MCF 10A (cell line): ENCODE results near the gene PHYHIPL. TPM values are rescaled to one million over a fixed set of nuclear protein-coding genes. Genes with fewer than 3 reads are reported as not detected.

Experiments used
- BruUV-seq: library from RNA; stranded (reverse); fragments of 400-500 nt; replicated peaks from 2 replicates; lab custom pipeline; 2021; lab: Mats Ljungman, UMichigan
- CTCF ChIA-PET: fragments of 300-600 bp; sonication (Branson Sonifier 250); formaldehyde crosslinking; extraction: SDS; loops from one replicate; lab custom pipeline; 2021; ENCODE audit warnings: antibody characterized with exemption, inconsistent platforms; lab: Yijun Ruan, JAX
- POLR2A ChIA-PET: fragments of 300-600, 350-650 bp; sonication (Branson Sonifier 250); formaldehyde crosslinking; extraction: SDS; loops from one replicate; lab custom pipeline; 2020; ENCODE audit warnings: antibody characterized with exemption, inconsistent platforms; lab: Yijun Ruan, JAX
- DNase-seq: peaks from one replicate; pipeline ENCODE4 v3.0.0-alpha.2; 2018; ENCODE audit not compliant: unreplicated experiment
- H3K27ac Mint-ChIP-seq: one replicate; pipeline ENCODE4 v1.8.0; 2022; ENCODE audit warnings: mild to moderate bottlenecking, low read depth, mixed read lengths; ENCODE audit not compliant: unreplicated experiment
- H3K27me3 Mint-ChIP-seq: one replicate; pipeline ENCODE4 v1.8.0; 2022; ENCODE audit warnings: mixed read lengths; ENCODE audit not compliant: insufficient read depth, unreplicated experiment
- H3K36me3 Mint-ChIP-seq: one replicate; pipeline ENCODE4 v1.8.0; 2022; ENCODE audit warnings: mild to moderate bottlenecking, moderate library complexity, mixed read lengths; ENCODE audit not compliant: insufficient read depth, unreplicated experiment
- H3K4me1 Mint-ChIP-seq: one replicate; pipeline ENCODE4 v1.8.0; 2022; ENCODE audit warnings: mixed read lengths; ENCODE audit not compliant: insufficient read depth, unreplicated experiment
- H3K4me3 Mint-ChIP-seq: one replicate; pipeline ENCODE4 v1.8.0; 2022; ENCODE audit warnings: mild to moderate bottlenecking, moderate library complexity, mixed read lengths; ENCODE audit not compliant: unreplicated experiment
- H3K9me3 Mint-ChIP-seq: one replicate; pipeline ENCODE4 v1.8.0; 2022; ENCODE audit warnings: mixed read lengths; ENCODE audit not compliant: unreplicated experiment
- intact Hi-C: fragments of 100-400 bp; cut with micrococcal nuclease; formaldehyde crosslinking; loops from 2 replicates; pipeline ENCODE4 v1.14.1; 2022
- total RNA-seq: library from RNA; stranded (reverse); gene quantifications from 2 replicates; pipeline ENCODE4 v1.2.3, GENCODE V29; 2022
- TF ChIP-seq, protein P1 (sequence below): fragments of 200-600 bp; IDR thresholded peaks from one replicate; pipeline ENCODE4 v1.8.0; 2022; ENCODE audit warnings: antibody characterized with exemption, mild to moderate bottlenecking; ENCODE audit not compliant: unreplicated experiment

PHYHIPL gene
- total RNA-seq, 1 experiment from 2014 or later: not detected

DNA sequence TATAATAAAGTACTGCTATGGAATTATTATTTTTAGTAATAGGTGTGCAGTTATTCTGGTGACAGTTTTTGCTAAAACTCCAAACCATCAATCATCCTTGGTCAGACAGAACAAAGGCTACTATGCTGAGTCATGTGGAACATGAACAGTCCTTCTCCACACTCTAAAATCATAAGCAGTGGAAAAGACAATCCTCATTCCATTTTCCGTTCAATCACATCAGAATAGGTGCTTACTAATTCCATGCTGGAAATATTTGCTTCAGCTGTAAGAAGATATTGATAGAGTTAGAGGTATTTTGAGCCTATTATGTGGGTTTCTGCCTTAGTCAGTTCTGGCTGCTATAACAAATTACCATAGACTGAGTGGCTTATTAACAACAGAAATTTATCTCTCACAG lies 103.0 kb downstream of the PHYHIPL start:
- Mint-ChIP-seq H3K4me3 (no peak overlapping the region), H3K4me1 (no peaks in the 10 kb centered on the region), H3K27ac (no peak overlapping the region), H3K9me3 (no peaks in the 10 kb centered on the region), H3K36me3 (no peaks in the 10 kb centered on the region), H3K27me3 (peaks cover 34% of the 10 kb centered on the region)
- ChIA-PET POLR2A (no interaction called here), CTCF (interaction anchor here (0.6 kb wide), 1 partner anchor 79 kb away, joined by 3 read pairs; no protein-coding TSS in a partner anchor)
- DNase-seq: no peak
- intact Hi-C loops: no loop called here
- TF ChIP-seq, protein P1, sequence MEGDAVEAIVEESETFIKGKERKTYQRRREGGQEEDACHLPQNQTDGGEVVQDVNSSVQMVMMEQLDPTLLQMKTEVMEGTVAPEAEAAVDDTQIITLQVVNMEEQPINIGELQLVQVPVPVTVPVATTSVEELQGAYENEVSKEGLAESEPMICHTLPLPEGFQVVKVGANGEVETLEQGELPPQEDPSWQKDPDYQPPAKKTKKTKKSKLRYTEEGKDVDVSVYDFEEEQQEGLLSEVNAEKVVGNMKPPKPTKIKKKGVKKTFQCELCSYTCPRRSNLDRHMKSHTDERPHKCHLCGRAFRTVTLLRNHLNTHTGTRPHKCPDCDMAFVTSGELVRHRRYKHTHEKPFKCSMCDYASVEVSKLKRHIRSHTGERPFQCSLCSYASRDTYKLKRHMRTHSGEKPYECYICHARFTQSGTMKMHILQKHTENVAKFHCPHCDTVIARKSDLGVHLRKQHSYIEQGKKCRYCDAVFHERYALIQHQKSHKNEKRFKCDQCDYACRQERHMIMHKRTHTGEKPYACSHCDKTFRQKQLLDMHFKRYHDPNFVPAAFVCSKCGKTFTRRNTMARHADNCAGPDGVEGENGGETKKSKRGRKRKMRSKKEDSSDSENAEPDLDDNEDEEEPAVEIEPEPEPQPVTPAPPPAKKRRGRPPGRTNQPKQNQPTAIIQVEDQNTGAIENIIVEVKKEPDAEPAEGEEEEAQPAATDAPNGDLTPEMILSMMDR: no peak
- no TSS peak for BruUV-seq

DNA sequence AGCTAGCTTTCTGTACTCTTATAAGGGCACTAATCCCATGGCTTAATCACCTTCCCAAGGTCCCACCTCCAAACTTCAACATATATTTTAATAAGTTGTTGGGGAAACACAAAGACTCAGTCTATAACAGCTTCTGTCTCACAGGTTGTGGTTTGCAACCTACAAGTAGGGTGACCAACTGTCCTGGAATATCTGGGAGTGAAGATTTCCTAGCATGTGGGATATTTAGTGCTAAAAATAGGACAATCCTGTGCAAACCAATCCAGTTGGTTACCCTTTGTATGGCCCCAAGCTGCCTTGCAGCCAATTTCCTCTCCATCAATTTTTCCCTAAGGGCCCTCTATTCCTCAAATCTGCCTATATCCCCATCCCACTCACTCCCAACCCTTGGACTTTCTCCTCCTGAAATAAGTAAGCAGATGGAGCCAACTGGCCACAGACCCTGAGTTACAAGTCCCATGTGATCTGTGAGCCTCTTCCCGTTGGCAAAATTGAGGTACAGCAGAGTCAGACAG lies 103.6 kb downstream of the PHYHIPL start:
- ChIA-PET POLR2A (no interaction called here), CTCF (no interaction called here)
- Mint-ChIP-seq H3K27ac (no peak overlapping the region), H3K36me3 (no peaks in the 10 kb centered on the region), H3K27me3 (peaks cover 34% of the 10 kb centered on the region), H3K9me3 (no peaks in the 10 kb centered on the region), H3K4me1 (no peaks in the 10 kb centered on the region), H3K4me3 (no peak overlapping the region)
- DNase-seq: no peak
- TF ChIP-seq, protein P1: no peak
- BruUV-seq: no TSS peak
- intact Hi-C loops: no loop called here

GRCh38 chr10:59281861-59282260 lies 105.4 kb downstream of the PHYHIPL start:
- CTCF ChIA-PET: interaction anchor here (0.7 kb wide), 1 partner anchor 162 kb away, joined by 3 read pairs; no protein-coding TSS in a partner anchor
- DNase-seq: no peak
- H3K27me3 Mint-ChIP-seq: peaks cover 21% of the 10 kb centered on the region
- TF ChIP-seq, protein P1: no peak
- no TSS peak for BruUV-seq
- H3K4me1 Mint-ChIP-seq: no peaks in the 10 kb centered on the region
- H3K36me3 Mint-ChIP-seq: no peaks in the 10 kb centered on the region
- intact Hi-C loops: no loop called here
- no peak overlapping the region for H3K27ac Mint-ChIP-seq
- H3K9me3 Mint-ChIP-seq: no peaks in the 10 kb centered on the region
- H3K4me3 Mint-ChIP-seq: no peak overlapping the region
- POLR2A ChIA-PET: no interaction called here

DNA sequence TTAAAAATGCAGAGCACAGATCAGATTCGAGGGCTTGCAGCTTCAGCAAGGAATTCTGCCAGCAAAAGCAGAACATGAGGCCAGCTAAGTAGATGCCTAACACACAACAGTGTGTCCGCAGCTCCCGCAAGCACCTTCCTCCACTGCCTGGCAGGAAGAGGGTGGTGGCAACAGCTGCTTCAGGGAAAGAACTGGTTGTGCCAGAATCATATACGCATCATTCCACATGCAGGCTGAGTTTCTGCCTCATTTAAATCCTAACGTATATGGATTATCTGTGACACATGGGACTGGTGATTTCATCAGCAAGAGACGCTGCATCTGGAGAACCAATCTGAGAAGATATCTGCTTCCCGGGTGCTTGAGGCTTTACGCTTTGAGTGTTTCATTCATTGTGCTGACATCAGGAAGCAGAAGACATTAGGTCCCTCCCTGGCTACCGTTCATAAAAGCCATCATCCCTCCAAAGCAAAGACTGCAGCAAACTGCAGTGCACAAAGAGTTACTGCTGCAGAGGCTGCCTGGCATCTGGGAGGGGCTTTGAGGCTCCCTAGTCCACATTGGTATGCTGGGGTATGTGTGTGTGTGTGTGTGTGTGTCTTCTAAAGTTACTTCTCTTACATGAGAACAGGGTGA lies 107.1 kb downstream of the PHYHIPL start:
- Mint-ChIP-seq H3K27me3 (peaks cover 4% of the 10 kb centered on the region), H3K9me3 (no peaks in the 10 kb centered on the region), H3K36me3 (no peaks in the 10 kb centered on the region), H3K4me1 (no peaks in the 10 kb centered on the region), H3K27ac (no peak overlapping the region), H3K4me3 (no peak overlapping the region)
- TF ChIP-seq, protein P1: no peak
- ChIA-PET POLR2A (no interaction called here), CTCF (no interaction called here)
- intact Hi-C loops: no loop called here
- no peak for DNase-seq
- BruUV-seq: no TSS peak
